ENCODE data around the gene SENP5.
"Not testable (repeated sequence)": the region's sequence is repeated elsewhere in the genome, so short reads cannot be mapped to it uniquely, and the experiment has no call there.

The SENP5 gene

GRCh38 chr3:196868297-196868661 is 559 bp downstream of the SENP5 start:
- Mint-ChIP-seq H3K4me3 (peak overlapping the region; percentile 98 to 99 (median 99)), H3K27me3 (ENCODE audit: low read depth) (no peaks in the 10 kb centered on the region), H3K9me3 (peaks cover 7% of the 10 kb centered on the region), H3K27ac (peak overlapping the region; percentile 86 to 99 (median 98)), H3K36me3 (ENCODE audit: low read depth) (peaks cover 6% of the 10 kb centered on the region), H3K4me1 (peaks cover 18% of the 10 kb centered on the region)
- peak in 1 of 3 experiments; percentile 22 for TF ChIP-seq CTCF (IDR thresholded peaks at IDR 0.05; ENCODE audit: unreplicated experiment in 3 of 3)

- peak overlapping the region in 2 of 3 experiments; percentile 13 to 60 for H3K4me3 Mint-ChIP-seq
- no peaks in the 10 kb centered on the region for H3K27me3 Mint-ChIP-seq (ENCODE audit: low read depth)
- H3K36me3 Mint-ChIP-seq (ENCODE audit: low read depth): peaks cover 10% of the 10 kb centered on the region
- H3K9me3 Mint-ChIP-seq: no peaks in the 10 kb centered on the region
- peaks cover 14% of the 10 kb centered on the region for H3K4me1 Mint-ChIP-seq
- peak overlapping the region in 1 of 3 experiments; percentile 52 for H3K27ac Mint-ChIP-seq
- TF ChIP-seq CTCF (IDR thresholded peaks at IDR 0.05; ENCODE audit: unreplicated experiment in 3 of 3): no peak
Measured at GRCh38 chr3:196872316-196872715, 4.6 kb downstream of the SENP5 start.

- H3K27me3 Mint-ChIP-seq (ENCODE audit: low read depth); H3K9me3 Mint-ChIP-seq; H3K27ac Mint-ChIP-seq; H3K4me3 Mint-ChIP-seq; H3K4me1 Mint-ChIP-seq; H3K36me3 Mint-ChIP-seq (ENCODE audit: low read depth): not testable (repeated sequence)
Measured at GRCh38 chr3:196874511-196875094, 6.9 kb downstream of the SENP5 start.

DNA sequence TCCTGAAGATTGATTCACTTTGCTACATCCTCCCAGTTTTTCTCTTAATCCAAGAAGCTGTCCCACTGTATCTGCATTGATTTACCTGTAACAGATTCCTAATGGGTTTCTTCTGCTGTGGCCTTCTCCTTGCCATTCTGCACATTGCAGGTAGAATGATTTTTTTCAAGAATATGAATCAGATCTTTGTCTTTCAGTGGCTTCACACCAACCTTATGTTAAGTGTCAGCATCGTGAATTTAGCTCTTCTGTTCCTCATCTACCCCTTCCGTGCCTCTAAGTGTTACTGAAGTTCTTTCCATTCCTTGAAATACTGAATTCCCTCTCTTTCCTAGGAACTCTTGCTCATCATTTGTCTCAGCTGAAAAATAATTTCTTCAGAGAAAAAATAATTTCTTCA is 7.5 kb downstream of the SENP5 start:
- Mint-ChIP-seq H3K36me3 (ENCODE audit: low read depth) (peaks cover 10% of the 10 kb centered on the region), H3K4me3 (no peak overlapping the region), H3K27ac (no peak overlapping the region), H3K4me1 (no peaks in the 10 kb centered on the region), H3K9me3 (no peaks in the 10 kb centered on the region), H3K27me3 (ENCODE audit: low read depth) (no peaks in the 10 kb centered on the region)
- no peak for TF ChIP-seq CTCF (IDR thresholded peaks at IDR 0.05; ENCODE audit: unreplicated experiment in 3 of 3)

DNA sequence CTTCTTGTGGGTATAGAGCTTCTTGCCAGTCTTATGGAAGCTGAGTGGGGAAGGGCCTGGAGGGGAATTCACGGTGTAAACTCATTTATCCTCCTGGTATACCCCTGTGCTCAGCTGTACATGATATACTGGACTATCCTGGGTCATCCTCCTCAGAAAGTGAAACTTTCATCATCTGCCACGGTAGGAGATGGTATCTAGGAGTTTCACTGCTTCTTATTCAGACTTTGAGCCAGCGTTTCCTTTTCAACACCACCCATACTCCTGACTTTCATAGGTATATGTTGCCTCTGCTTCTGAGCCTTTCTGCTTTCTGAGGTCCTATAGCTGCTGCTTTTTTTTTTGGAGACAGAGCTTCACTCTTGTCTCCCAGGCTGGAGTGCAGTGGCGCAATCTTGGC is 15.6 kb downstream of the SENP5 start:
- no peak for TF ChIP-seq CTCF (IDR thresholded peaks at IDR 0.05; ENCODE audit: unreplicated experiment in 3 of 3)
- no peaks in the 10 kb centered on the region for H3K27me3 Mint-ChIP-seq (ENCODE audit: low read depth)
- no peak overlapping the region for H3K4me3 Mint-ChIP-seq
- H3K36me3 Mint-ChIP-seq (ENCODE audit: low read depth): peaks cover 16% of the 10 kb centered on the region
- no peaks in the 10 kb centered on the region for H3K4me1 Mint-ChIP-seq
- no peak overlapping the region for H3K27ac Mint-ChIP-seq
- H3K9me3 Mint-ChIP-seq: no peaks in the 10 kb centered on the region

- TF ChIP-seq CTCF (IDR thresholded peaks at IDR 0.05; ENCODE audit: unreplicated experiment in 3 of 3): no peak
- H3K27ac Mint-ChIP-seq: no peak overlapping the region
- H3K4me1 Mint-ChIP-seq: peaks cover 13% of the 10 kb centered on the region
- H3K36me3 Mint-ChIP-seq (ENCODE audit: low read depth): peaks cover 22% of the 10 kb centered on the region
- no peaks in the 10 kb centered on the region for H3K9me3 Mint-ChIP-seq
- no peak overlapping the region for H3K4me3 Mint-ChIP-seq
- no peaks in the 10 kb centered on the region for H3K27me3 Mint-ChIP-seq (ENCODE audit: low read depth)
Measured at GRCh38 chr3:196886144-196886543, 18.4 kb downstream of the SENP5 start.
